Activated CD8-positive, alpha-beta memory T cell treated with anti-CD3 and anti-CD28 coated beads, Interleukin-2, amount 50 U/mL, for 24 hours (primary cell): ENCODE measurements around the gene FBXW11.
"Not testable (repeated sequence)": the region's sequence is repeated elsewhere in the genome, so short reads cannot be mapped to it uniquely, and the experiment has no call there.

ENCODE experiments used
- DNase-seq: peaks from one replicate; pipeline ENCODE4 v3.0.0-alpha.2; 2020; ENCODE audit errors: extremely low read depth

Gene FBXW11

DNA sequence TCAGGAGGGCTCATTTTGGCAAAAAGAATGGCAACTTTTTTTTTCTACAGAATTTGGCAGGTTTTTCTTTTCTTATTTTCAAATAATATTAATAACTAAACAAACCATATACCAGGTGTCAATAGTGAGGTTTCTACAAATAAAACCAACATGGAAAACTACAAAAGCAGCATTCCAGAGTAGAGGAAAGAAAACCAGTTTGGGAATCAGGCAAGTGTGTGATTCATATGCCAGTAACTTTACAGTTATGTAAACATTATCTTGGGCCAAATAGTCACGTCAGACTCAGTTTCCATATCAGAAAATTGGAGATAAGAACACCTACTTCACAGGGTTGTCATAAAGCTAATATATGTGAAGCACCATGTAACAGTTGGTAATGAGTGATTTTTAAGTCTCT, 51.7 kb downstream of the FBXW11 start:
- no peak for DNase-seq

DNA sequence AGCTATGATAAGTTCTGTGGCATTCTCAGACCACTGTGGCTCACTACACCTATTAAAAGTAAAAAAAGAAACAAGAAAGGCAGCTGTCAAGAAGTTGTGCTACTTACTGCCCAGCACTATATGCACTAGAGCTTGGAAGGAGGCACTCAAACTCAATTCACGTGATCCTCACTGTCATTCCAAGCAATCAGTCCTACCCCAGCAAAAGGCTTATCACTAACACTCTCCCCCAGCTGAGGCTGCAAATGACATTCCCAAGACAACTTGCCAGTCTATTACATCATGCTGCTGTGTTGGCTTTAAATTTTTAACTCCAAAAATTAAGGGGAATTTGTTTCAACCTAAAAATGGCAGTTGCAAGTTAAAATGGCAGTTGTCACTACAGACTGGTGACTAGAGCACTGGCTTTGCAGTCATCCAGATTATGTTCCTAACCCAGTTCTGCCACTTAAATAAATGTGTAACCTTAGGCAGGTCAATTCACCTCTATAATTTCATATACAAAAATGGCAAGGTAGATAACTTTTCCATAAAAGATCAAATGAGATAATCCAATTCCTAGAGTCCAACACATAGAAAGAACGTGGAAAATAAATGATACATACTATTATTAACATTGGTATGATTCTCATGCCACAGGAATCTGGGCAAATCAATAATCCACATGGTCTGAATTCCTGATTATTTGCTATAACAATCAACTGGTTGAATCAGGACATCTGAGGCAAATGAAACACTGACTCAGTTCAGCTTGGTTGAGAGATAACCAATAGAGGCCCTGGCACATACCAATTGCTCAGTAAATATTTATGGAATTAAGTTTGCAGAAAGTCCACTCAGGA, 52.4 kb downstream of the FBXW11 start:
- no peak for DNase-seq

DNA sequence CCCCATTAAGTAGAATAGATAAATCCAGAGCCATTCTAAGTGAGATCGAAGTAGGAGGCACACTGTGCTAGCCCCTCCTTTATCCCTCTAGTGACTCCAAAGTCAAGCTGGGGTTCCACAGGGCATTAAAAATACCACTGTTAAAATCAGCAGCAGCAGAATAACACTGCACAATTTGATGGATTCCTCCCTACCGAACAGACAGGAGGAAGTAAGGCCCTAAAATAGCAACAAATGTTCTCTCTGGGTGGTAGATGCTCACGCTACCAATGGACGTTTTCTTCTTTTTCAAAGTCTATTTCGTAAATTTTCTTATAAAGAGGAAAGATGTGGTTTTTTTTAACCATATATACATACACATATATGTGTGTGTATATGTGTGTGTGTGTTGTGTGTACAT, 54.4 kb downstream of the FBXW11 start:
- no peak for DNase-seq

DNA sequence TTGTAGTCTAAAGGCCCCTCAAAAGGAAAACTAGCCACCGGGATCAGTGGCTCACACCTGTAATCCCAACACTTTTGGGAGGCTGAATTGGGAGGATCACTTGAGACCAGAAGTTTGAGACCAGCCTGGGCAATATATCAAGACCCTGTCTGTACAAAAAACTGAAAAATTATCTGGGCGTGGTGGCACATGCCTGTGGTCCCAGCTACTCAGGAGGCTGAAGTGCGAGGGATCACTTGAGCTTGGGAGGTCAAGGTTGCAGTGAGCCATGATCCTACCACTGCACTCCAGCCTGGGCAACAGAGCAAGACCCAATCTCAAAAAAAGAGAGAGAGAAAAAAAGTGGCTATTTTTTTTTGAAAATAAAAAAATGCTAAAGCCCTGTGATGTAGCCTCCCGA, 55.2 kb downstream of the FBXW11 start:
- DNase-seq, result no peak

DNA sequence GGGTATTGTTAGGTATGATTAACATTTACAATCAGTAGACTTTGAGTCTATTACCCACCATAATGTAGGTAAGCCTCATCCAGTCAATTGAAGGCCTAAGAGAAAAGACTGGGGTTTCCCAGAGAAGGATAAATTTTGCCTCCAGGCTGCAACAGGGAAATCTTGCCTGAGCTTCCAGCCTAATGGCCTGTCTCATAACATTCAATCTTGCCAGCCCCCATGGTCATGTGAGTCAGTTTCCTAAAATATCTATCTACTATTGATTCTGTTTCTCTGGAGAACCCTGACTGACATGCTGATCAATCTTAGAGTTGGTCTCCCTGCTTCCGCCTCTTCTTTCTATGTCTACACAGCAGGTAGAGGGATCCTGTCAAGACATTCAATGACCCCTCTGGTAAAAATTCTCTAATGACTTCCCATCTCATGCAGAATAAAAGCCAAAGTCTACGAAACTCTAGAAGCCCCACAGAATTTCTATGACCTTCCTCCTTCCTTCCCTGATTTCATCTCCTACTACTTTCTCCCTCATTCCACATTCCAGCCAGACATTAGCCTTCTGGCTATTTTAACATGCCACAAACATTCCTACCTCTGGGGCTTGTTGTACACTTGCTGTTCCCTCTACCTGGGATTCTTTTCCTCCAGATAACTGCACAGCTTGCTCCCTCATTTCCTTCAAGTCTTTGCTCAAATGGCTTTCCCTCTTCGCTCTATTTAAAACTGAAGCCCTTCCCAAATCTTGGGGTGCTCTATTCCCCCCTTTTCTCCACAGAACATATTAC, 60.2 kb downstream of the FBXW11 start:
- DNase-seq, result no peak

DNA sequence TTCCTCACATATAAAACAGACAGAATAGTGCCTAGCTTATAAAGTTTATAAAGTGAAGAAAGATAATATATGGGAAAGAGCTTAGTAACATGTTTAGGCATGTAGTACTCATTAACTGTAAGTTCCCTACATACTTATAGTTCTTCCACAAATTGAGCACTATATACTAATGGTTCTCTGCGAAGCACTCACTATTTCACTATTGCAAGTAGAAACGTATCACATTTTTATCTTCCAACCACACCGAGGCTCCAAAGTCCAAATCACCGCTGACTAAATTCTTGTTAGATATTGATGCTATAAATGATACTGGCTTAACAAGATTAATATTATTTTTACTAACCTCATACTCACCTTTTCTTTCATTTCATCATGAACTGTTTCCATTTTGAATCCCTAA, 61.0 kb downstream of the FBXW11 start:
- no peak for DNase-seq

DNA sequence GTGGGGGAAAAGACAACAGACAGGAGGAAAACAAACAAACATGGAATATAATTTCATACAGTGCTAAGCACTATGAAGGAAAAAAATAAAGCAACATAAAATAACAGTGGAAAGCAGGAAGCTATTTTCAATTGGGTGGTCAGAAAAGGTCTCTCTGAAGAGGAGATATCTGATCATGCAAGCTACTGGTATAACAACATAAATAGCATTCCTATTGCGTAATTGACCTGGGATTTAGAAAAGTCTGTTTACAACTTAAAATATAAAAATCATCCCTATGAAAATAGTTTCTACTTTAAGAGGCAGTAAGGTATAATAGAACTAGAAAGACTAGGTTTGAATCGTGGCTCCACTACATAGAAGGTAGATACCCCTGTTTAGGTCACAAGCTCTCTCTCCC, 61.4 kb downstream of the FBXW11 start:
- no peak for DNase-seq

DNA sequence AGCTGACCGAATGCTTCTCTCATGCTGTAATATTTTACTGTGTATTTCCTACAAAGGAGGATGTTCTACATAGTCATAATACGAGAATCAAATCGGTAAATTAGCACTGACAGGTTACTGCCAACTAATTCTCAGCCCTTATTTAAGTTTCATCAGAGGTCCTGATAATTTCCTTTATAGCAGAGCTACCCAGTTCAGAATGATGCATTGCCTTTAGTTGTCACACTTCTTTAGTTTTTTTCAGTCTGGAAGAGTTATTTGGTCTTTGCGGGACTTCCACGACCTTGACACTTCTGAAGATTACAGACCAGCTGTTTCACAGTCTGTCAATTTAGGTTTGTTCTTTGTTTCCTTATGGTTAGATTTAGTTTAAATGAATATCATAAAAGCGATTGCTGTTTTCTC, 64.3 kb downstream of the FBXW11 start:
- not testable (repeated sequence) for DNase-seq

DNA sequence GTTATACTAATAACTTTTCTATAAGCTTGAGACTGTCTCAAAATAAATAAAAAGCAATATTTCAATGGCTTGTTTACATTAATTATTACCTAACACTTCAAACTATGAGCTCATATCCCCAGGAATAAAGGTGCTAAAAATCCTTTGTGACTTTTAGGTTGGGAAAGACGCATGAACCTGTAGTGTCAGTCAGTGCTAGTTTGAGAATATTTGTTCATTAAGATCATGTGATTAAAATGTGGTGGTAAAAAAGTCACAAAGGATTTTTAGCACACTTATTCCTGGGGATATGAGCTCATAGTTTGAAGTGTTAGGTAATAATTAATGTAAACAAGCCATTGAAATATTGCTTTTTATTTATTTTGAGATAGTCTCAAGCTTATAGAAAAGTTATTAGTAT, 64.8 kb downstream of the FBXW11 start:
- not testable (repeated sequence) for DNase-seq

DNA sequence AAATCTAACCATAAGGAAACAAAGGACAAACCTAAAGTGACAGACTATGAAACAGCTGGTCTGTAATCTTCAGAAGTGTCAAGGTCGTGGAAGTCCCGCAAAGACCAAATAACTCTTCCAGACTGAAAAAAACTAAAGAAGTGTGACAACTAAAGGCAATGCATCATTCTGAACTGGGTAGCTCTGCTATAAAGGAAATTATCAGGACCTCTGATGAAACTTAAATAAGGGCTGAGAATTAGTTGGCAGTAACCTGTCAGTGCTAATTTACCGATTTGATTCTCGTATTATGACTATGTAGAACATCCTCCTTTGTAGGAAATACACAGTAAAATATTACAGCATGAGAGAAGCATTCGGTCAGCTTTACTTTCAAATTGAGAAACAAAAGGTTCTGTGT, 65.2 kb downstream of the FBXW11 start:
- not testable (repeated sequence) for DNase-seq

DNA sequence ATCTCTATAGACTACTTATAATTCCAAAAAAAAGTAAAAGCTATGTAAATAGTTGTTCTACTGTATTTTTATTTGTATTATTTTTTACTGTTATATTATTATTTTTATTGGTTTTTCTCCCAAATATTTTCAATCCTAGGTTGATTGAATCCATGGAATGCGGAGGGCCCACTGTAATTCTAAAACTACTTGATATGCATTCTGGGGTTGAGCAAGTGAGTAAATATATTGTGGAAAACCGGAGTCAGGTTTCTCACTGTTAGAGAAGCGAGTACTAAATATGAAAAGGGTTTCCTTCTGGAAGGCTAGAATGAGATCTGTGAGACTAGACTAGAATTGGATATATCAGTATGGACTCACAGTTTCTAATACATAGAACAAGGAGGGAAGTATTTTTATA, 66.5 kb downstream of the FBXW11 start:
- no peak for DNase-seq

DNA sequence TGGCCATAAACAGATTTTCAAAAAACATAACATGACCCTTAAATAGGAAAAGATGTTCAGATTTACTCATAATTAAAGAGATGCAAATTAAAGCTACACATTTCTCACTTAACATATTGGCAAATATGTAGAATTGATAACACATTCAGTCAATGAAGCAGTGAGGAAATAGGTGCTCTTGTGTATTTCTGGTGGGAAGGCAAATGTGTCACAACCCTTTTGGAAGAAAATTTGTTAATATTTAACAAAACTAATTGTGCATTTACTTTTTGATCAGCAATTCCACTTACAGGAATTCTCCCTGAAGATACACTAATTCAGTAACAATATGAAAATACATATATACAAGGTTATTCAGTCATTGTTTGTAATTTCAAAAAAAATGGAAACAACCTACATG, 68.1 kb downstream of the FBXW11 start:
- DNase-seq, result no peak

DNA sequence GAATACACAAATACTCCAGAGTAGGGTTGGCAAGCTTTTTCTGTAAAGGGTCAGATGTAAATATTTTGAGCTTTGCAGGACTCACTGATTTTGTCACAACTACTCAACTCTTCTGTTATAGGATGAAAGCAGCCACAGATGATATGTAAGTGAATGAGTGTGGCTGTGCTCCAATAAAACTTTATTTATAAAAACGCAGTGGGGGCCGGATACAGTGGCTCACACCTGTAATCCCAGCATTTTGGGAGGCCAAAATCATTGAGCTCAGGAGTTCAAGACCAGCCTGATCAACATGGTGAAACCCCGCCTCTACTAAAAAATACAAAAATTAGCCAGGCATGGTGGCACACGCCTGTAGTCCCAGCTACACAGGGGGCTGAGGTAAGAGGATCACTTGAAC, 69.1 kb downstream of the FBXW11 start:
- no peak for DNase-seq

DNA sequence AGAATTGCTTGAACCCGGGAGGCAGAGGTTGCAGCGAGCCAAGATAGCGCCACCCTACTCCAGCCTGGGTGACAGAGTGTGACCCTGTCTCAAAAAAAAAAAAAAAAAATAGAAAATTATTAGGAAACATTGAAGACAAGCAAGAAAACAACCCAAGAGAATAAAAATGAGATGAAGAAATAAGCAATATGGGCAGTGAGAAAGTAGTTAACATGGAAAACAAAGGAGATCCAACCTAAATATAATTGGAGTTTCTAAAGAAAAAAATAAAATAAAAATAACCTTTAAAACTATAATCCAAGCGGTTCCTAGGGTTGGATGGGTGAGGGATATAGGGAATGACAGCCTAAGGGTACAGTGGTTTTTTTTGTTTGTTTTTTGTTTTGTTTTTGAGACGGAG, 71.9 kb downstream of the FBXW11 start:
- no peak for DNase-seq

DNA sequence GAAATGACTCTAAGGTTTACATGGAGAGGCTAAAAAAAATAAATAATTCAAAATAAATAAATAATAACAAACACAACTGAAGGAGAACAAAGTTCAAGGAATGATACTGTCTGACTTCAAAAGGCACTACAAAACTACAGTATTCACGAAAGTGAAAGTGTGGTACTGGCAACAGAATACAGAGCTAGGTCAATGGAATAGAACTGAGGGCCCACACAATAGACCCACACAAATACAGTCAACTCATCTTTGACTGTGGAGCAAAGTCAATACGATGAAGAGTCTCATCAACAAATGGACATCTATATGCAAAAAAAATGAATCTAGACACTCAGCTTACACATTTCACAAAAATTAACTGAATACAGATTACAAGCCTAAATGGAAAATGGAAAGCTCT, 75.3 kb downstream of the FBXW11 start:
- no peak for DNase-seq

DNA sequence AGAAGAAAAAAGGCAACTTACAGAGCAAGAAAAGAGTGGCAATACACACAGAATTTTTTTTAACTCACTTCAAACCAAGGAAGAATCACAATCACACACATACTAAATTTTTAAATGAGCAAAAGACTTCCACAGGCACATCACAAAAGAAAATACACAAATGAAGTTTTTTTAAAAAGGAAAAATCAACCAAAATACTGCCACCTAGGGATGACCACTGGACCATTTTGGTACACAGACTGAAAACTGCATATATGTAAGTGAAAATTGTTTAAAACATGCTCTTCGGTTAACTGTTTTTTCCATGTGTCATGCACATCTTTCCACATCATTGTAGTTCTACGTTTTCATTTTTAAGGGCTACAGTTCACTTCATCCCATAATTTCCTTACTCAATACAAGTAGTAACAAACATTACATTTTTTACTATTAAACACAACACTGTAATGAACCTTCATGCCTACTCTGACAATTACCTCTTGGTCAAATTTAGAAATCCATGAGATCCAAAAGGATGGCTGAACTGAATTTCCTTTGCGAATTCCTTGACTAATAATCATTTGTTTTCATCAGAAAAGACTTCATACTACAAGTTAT, 79.0 kb downstream of the FBXW11 start:
- DNase-seq, result no peak

DNA sequence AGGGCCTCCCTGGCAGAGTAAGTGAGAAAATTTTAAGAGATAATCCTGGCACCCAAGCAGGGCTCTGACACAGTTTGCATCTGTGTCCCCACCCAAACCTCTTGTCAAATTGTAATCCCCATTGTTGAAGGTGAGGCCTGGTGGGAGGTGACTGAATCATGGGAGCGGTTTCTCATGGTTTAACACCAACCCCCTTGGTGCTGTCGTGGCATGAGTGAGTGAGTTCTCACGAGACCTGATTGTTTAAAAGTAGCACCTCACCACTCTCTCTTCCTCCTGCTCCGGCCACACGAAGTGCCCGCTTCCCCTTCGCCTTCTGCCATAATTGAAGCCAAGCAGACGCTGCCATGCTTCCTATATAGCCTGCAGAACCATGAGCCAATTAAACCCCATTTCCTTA, 80.1 kb downstream of the FBXW11 start:
- no peak for DNase-seq

DNA sequence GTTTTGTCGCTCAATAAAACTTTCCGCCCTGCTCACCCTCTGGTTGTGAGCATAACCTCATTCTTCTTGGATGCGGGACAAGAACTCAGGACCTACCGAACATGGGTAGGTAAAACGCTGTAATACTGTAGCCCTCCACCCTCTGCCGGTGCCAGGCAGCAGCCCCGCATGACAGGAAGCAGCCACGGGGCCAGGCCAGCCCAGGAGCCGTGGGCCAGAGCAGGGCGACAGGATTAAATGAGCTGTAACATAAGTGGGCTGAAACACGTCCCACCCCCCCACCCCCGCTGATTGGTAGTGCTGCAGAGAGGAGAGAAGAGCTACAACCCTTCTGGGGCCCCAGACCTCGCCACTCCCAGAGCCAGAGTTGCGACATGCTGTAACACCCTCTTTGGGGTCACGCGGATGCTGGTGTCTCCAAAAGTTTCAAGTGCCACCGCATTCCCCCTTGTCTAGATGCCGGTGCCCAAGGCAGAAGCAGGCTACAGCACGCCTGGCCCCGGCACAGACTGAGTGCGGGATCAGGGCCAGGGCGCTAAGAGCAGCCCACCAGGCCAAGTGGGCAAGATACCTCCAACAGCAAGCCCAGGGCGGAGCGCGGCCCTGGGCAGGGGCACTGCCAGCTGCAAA, 81.8 kb downstream of the FBXW11 start:
- DNase-seq, result no peak

DNA sequence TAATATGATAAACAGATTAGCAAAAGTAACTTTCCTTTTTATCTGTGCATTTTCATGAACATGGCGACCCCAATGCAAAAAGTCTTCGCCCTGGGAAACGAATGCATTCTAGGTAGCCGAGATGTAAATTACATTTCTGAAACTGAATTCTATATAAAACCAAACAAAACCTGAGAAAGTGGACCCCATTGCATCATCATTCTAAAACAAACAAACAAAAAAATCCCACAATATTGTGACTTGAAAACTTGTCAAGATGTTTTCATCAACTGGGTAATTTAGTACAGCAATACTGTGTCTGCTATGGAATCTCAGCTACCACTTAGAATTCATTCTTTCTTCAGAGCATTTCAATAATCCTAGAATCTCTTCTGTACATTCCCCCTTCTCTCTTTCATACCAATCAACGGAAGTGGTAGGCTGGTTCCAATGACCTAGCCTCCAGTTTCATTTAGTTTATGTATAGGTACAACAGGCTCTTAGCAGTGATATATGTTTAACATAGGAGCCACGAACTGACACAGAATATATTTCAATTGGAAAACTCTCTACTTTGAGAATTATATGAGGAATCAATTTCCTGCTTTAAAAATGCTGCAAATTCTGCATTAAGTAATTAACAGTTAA, 85.6 kb downstream of the FBXW11 start:
- no peak for DNase-seq

DNA sequence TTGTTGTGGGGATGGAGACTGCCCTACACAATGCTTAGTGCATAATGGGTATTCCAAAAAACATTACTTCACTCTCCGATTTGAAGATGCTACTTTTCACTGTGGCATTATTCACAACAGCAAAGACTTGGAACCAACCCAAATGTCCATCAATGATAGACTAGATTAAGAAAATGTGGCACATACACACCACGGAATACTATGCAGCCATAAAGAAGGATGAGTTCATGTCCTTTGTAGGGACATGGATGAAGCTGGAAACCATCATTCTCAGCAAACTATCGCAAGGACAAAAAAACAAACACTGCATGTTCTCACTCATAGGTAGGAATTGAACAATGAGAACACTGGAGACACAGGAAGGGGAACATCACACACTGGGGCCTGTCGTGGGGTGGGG, 90.7 kb downstream of the FBXW11 start:
- DNase-seq, result not testable (repeated sequence)

DNA sequence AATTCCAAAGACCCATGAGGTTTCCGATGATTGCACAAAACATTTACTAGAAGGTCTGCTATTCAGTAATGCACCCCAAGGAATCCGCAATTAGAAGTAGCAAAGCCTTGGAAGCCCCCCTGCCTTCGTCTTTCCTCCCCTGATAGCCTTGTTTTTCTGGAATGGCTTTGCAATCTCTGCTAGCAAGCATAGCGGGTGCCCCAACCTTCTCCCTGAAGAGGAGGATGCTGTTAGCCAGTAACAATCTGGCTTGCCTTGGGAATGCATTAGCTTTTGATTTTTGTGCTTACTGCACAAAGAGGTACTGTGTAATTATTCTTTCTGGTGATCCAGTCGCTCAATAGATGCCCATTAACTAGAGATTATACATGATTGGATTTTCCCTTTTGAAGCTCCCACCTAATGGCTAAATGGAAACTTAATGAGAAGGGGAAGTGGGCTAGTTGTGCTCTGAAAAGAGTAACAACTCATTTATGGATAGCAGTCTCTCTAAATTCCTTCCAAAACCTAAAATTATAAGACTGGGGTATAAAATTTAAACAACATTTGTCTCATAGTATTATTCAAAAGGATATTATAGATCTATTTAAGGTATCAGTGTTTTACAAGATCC, 91.6 kb downstream of the FBXW11 start:
- no peak for DNase-seq

DNA sequence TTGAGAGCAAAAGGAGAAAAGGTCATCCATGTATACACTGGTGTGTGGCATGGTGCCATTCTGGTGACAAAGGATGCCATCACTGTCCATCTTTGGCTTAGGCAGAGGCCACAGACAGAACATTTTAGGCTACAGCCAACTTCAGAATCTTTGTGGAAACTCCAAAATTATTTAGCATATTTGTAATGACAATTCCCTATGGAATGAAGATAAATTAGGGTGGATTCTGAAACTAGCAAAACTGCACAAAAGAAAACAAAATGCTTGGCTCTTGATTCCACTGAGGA, 92.5 kb downstream of the FBXW11 start:
- DNase-seq, result no peak
